Mesodermal cell (in vitro differentiated cells): Measurements from ENCODE around the gene MTHFS.
"Not testable (repeated sequence)": the region's sequence is repeated elsewhere in the genome, so short reads cannot be mapped to it uniquely, and the experiment has no call there.

Source experiments
- H3K27ac ChIP-seq: 2 replicates; pipeline ENCODE4 v1.7.0; 2013; ENCODE audit warnings: mild to moderate bottlenecking, low read depth, low read length, moderate library complexity; ENCODE audit not compliant: severe bottlenecking
- H3K36me3 ChIP-seq: 2 replicates; pipeline ENCODE4 v1.7.1; 2013; ENCODE audit warnings: mild to moderate bottlenecking, low read length, moderate library complexity; ENCODE audit not compliant: control insufficient read depth, insufficient read depth
- H3K4me1 ChIP-seq: one replicate; pipeline ENCODE4 v1.7.1; 2013; ENCODE audit warnings: mild to moderate bottlenecking, low read length; ENCODE audit not compliant: insufficient read depth, control insufficient read depth, poor library complexity, severe bottlenecking
- H3K4me3 ChIP-seq: 2 replicates; pipeline ENCODE4 v1.7.0; 2013; ENCODE audit warnings: low read length, control low read depth, mild to moderate bottlenecking; ENCODE audit not compliant: insufficient read depth, poor library complexity, severe bottlenecking; ENCODE audit errors: extremely low read depth
- H3K9me3 ChIP-seq: 2 replicates; pipeline ENCODE4 v1.7.1; 2013; ENCODE audit warnings: mild to moderate bottlenecking, low read length, moderate library complexity; ENCODE audit not compliant: control insufficient read depth
- WGBS, 2 experiments: methylation state at CpG; one replicate each; pipeline ENCODE4 v1.1.5; 2013; ENCODE audit warnings: missing lambda C conversion rate in 2 of 2; ENCODE audit not compliant: insufficient coverage in 2 of 2; 5-methylcytosine and 5-hydroxymethylcytosine counted together

MTHFS gene

DNA sequence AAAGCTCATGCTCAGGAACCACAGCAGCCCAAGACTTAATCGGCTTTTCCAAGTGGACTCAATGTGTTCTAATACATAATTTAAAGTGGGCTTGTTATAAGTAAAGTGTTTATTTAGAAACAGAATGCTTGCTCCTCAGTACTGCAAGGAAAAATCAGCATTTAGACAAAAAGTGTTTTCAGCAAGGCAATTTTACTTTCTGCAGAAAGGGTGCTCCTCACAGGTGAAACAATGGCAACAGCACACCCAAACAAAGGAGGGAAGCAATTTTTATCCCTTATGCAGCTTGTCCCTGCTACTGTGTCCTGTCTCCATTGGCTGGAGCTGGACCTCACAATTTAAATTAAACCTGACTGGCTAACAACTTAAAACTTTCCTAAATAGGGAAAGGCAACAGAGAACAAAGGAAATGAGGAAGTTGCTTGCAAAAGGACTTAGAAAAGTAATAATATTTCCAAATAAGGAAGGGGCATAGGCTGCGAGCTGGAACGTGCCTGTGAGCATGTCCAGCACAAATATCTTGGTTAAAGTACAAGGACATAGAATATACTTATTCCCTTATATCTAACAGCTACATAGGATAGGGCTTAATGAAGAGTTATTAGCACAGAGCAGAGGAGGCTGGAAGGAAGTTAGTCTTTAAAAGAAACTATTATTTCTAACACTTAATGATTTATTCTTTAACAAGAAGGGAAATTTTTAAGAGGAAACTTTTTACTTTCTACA, 19.1 kb upstream of the MTHFS start:
- H3K4me3 ChIP-seq, H3K4me1 ChIP-seq, H3K27ac ChIP-seq: not testable (repeated sequence)
- H3K36me3 ChIP-seq = peaks cover 78% of the 10 kb centered on the region
- no CpG with 5 or more reads among the region's 3 CpGs for WGBS, 2 experiments
- H3K9me3 ChIP-seq = peaks cover 75% of the 10 kb centered on the region

GRCh38 chr15:79914728-79915127, 17.9 kb upstream of the MTHFS start:
- Histone ChIP-seq H3K9me3 (peaks cover 70% of the 10 kb centered on the region), H3K4me1 (no peaks in the 10 kb centered on the region), H3K27ac (no peak overlapping the region), H3K36me3 (peaks cover 69% of the 10 kb centered on the region), H3K4me3 (no peak overlapping the region)

- peaks cover 59% of the 10 kb centered on the region for H3K36me3 ChIP-seq
- WGBS, 2 experiments = 88 to 95% methylated on average over 2 to 3 of the region's 4 CpGs
Measured at GRCh38 chr15:79909556-79910335, 12.9 kb upstream of the MTHFS start.

DNA sequence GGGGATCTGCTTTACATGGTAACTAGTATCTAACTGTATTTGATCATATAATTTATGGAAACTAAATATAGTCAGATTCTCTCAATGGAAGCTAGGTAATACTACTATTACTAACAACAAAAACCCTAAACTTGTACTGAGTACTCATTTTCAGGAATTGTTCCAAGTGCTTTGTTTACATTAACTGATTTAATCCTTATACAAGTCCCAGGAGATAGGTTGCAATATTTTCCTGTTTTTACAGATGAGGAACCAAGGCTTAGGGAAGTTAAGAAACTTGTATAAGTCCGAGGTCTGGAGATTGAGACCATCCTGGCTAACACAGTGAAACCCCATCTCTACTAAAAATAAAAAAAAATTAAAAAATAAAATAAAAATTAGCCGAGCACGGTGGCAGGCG, 7.5 kb upstream of the MTHFS start:
- WGBS, 2 experiments = 96 to 100% methylated on average over 2 to 3 of the region's 4 CpGs
- Histone ChIP-seq H3K4me3 (no peak overlapping the region), H3K9me3 (no peaks in the 10 kb centered on the region), H3K36me3 (peaks cover 32% of the 10 kb centered on the region), H3K27ac (no peak overlapping the region), H3K4me1 (no peaks in the 10 kb centered on the region)

More at GRCh38 chr15:79909556-79910335, 12.9 kb upstream of the MTHFS start:
- H3K4me1 ChIP-seq, H3K4me3 ChIP-seq, H3K27ac ChIP-seq: not testable (repeated sequence)
- peaks cover 27% of the 10 kb centered on the region for H3K9me3 ChIP-seq

- Histone ChIP-seq H3K4me3 (no peak overlapping the region), H3K9me3 (no peaks in the 10 kb centered on the region), H3K36me3 (peaks cover 30% of the 10 kb centered on the region), H3K27ac (no peak overlapping the region), H3K4me1 (no peaks in the 10 kb centered on the region)
- WGBS, 2 experiments = no CpG with 5 or more reads among the region's 1 CpG
Measured at GRCh38 chr15:79903626-79904025, 6.8 kb upstream of the MTHFS start.

- WGBS, 2 experiments = 100% methylated on average over 1 of the region's 2 CpGs; no CpG with 5 or more reads in 1 of the 2 experiments
- H3K36me3 ChIP-seq = peaks cover 27% of the 10 kb centered on the region
- no peak overlapping the region for H3K27ac ChIP-seq
- H3K9me3 ChIP-seq = no peaks in the 10 kb centered on the region
- no peak overlapping the region for H3K4me3 ChIP-seq
- H3K4me1 ChIP-seq = no peaks in the 10 kb centered on the region
Measured at GRCh38 chr15:79903144-79903543, 6.3 kb upstream of the MTHFS start.

GRCh38 chr15:79901958-79902357, 5.1 kb upstream of the MTHFS start:
- H3K4me3 ChIP-seq = no peak overlapping the region
- peaks cover 17% of the 10 kb centered on the region for H3K36me3 ChIP-seq
- no peak overlapping the region for H3K27ac ChIP-seq
- peaks cover 3% of the 10 kb centered on the region for H3K4me1 ChIP-seq
- no peaks in the 10 kb centered on the region for H3K9me3 ChIP-seq
- WGBS, 2 experiments = no CpG with 5 or more reads among the region's 1 CpG

DNA sequence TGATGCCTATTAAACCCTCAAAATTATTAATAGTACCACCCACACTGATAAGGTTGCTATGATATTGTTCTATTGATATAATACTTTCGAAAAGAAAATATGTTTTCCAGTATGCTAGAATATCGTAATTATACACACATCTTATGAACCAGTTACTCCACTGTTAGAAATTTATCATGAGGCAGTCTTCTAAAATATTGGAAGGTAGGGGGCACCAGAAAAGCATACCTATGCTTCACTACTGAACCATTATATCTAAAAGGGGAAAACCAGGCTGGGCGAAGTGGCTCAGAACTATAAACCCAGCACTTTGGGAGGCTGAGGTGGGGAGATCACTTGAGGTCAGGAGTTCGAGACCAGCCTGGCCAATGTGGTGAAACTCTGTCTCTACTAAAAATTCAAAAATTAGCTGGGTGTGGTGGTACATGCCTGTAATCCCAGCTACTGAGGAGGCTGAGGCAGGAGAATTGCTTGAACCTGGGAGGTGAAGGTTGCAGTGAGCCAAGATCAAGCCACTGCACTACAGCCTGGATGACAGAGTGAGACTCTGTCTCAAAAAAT, 4.1 kb upstream of the MTHFS start:
- H3K4me1 ChIP-seq, H3K27ac ChIP-seq, H3K9me3 ChIP-seq, H3K4me3 ChIP-seq: not testable (repeated sequence)
- peaks cover 13% of the 10 kb centered on the region for H3K36me3 ChIP-seq
- WGBS, 2 experiments = no CpG with 5 or more reads among the region's 4 CpGs

- Histone ChIP-seq H3K27ac (no peak overlapping the region), H3K36me3 (peaks cover 9% of the 10 kb centered on the region), H3K4me1 (peaks cover 3% of the 10 kb centered on the region), H3K4me3 (no peak overlapping the region), H3K9me3 (no peaks in the 10 kb centered on the region)
- 93 to 94% methylated on average over 6 of the region's 9 CpGs for WGBS, 2 experiments
Measured at GRCh38 chr15:79900087-79900486, 3.3 kb upstream of the MTHFS start.

DNA sequence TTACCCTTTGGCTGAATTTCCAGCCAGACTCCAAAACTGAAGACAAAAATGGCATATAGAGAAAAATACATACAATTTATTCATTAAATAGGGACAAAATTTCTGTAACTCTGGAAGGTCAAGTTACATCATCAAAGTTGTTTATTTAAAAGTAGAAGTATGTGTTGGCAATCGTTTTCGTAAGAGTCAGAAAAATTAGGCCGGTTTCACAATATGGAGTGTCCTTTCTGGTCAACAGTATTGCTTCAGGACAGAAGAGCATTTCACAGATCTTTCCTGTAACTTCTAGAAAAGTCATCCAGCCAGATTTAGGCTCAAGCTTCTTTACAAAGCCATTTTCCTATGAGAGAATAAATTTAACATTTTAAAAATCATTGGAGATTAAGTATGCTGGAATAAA, 2.0 kb upstream of the MTHFS start:
- H3K9me3 ChIP-seq, H3K27ac ChIP-seq, H3K4me3 ChIP-seq, H3K4me1 ChIP-seq, H3K36me3 ChIP-seq: not testable (repeated sequence)
- WGBS, 2 experiments = 100% methylated on average over 1 to 2 of the region's 3 CpGs

DNA sequence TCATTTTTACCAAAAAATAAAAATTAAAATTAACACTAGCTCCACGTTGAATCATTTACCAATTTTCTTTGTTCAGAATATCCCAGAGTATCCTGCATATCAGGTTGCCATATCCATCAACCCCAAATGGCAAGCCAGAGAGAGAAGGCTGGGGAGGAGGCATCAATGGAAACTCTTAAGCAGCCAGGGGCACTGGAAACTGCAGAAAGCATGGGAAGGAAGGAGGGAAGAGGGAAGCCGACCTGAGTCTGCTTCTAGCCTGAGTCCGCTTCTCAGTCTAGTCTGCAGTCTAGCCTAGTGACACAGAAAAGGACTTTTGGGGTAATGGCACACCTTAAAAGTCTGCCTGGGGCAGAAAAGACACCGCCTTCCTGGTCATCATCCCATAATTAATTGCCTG, 1.6 kb upstream of the MTHFS start:
- no peaks in the 10 kb centered on the region for H3K9me3 ChIP-seq
- H3K36me3 ChIP-seq = peaks cover 4% of the 10 kb centered on the region
- H3K27ac ChIP-seq = no peak overlapping the region
- peaks cover 3% of the 10 kb centered on the region for H3K4me1 ChIP-seq
- no peak overlapping the region for H3K4me3 ChIP-seq
- 94 to 100% methylated on average over 1 to 3 of the region's 4 CpGs for WGBS, 2 experiments
